ENCODE data around the gene RRP15. TPM values are rescaled to one million over a fixed set of nuclear protein-coding genes. Genes with fewer than 3 reads are reported as not detected.

Gene RRP15
- total and polyA plus RNA-seq, 2 of the 8 experiments (the other 6 are each of a cell fraction or from before 2014, with no cell fraction given), result 3.7 to 52.8 TPM

GRCh38 chr1:218284917-218285635 is at the start of gene RRP15 (continued):
- TF ChIP-seq, protein P1, sequence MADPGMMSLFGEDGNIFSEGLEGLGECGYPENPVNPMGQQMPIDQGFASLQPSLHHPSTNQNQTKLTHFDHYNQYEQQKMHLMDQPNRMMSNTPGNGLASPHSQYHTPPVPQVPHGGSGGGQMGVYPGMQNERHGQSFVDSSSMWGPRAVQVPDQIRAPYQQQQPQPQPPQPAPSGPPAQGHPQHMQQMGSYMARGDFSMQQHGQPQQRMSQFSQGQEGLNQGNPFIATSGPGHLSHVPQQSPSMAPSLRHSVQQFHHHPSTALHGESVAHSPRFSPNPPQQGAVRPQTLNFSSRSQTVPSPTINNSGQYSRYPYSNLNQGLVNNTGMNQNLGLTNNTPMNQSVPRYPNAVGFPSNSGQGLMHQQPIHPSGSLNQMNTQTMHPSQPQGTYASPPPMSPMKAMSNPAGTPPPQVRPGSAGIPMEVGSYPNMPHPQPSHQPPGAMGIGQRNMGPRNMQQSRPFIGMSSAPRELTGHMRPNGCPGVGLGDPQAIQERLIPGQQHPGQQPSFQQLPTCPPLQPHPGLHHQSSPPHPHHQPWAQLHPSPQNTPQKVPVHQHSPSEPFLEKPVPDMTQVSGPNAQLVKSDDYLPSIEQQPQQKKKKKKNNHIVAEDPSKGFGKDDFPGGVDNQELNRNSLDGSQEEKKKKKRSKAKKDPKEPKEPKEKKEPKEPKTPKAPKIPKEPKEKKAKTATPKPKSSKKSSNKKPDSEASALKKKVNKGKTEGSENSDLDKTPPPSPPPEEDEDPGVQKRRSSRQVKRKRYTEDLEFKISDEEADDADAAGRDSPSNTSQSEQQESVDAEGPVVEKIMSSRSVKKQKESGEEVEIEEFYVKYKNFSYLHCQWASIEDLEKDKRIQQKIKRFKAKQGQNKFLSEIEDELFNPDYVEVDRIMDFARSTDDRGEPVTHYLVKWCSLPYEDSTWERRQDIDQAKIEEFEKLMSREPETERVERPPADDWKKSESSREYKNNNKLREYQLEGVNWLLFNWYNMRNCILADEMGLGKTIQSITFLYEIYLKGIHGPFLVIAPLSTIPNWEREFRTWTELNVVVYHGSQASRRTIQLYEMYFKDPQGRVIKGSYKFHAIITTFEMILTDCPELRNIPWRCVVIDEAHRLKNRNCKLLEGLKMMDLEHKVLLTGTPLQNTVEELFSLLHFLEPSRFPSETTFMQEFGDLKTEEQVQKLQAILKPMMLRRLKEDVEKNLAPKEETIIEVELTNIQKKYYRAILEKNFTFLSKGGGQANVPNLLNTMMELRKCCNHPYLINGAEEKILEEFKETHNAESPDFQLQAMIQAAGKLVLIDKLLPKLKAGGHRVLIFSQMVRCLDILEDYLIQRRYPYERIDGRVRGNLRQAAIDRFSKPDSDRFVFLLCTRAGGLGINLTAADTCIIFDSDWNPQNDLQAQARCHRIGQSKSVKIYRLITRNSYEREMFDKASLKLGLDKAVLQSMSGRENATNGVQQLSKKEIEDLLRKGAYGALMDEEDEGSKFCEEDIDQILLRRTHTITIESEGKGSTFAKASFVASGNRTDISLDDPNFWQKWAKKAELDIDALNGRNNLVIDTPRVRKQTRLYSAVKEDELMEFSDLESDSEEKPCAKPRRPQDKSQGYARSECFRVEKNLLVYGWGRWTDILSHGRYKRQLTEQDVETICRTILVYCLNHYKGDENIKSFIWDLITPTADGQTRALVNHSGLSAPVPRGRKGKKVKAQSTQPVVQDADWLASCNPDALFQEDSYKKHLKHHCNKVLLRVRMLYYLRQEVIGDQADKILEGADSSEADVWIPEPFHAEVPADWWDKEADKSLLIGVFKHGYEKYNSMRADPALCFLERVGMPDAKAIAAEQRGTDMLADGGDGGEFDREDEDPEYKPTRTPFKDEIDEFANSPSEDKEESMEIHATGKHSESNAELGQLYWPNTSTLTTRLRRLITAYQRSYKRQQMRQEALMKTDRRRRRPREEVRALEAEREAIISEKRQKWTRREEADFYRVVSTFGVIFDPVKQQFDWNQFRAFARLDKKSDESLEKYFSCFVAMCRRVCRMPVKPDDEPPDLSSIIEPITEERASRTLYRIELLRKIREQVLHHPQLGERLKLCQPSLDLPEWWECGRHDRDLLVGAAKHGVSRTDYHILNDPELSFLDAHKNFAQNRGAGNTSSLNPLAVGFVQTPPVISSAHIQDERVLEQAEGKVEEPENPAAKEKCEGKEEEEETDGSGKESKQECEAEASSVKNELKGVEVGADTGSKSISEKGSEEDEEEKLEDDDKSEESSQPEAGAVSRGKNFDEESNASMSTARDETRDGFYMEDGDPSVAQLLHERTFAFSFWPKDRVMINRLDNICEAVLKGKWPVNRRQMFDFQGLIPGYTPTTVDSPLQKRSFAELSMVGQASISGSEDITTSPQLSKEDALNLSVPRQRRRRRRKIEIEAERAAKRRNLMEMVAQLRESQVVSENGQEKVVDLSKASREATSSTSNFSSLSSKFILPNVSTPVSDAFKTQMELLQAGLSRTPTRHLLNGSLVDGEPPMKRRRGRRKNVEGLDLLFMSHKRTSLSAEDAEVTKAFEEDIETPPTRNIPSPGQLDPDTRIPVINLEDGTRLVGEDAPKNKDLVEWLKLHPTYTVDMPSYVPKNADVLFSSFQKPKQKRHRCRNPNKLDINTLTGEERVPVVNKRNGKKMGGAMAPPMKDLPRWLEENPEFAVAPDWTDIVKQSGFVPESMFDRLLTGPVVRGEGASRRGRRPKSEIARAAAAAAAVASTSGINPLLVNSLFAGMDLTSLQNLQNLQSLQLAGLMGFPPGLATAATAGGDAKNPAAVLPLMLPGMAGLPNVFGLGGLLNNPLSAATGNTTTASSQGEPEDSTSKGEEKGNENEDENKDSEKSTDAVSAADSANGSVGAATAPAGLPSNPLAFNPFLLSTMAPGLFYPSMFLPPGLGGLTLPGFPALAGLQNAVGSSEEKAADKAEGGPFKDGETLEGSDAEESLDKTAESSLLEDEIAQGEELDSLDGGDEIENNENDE (IDR thresholded peaks at IDR 0.05; ENCODE audit: insufficient replicate concordance, low read length), result no peak
- TF ChIP-seq KDM4A (IDR thresholded peaks at IDR 0.05; ENCODE audit: low read depth, low read length, severe bottlenecking) (peak; percentile 88), RFX5 (IDR thresholded peaks at IDR 0.05; ENCODE audit: borderline replicate concordance, low read depth, low read length) (no peak), BCL11A (IDR thresholded peaks at IDR 0.05; ENCODE audit: low read depth in 2 of 2, low read length in 2 of 2) (no peak), CHD1 (IDR thresholded peaks at IDR 0.05; ENCODE audit: low read depth, low read length) (no peak), CBX8 (IDR thresholded peaks at IDR 0.05; ENCODE audit: borderline replicate concordance, low read depth, low read length) (no peak), SP1 (IDR thresholded peaks at IDR 0.05; ENCODE audit: low read depth, low read length) (peak; percentile 60; the same call in 1 of the 2 replicates), POLR2A (IDR thresholded peaks at IDR 0.05; ENCODE audit: control extremely low read depth in 1 of 2, low read depth in 2 of 2, low read length in 2 of 2) (peak in 1 of 2 experiments; percentile 88; a peak in 2 of 3 replicates), TCF12 (IDR thresholded peaks at IDR 0.05; ENCODE audit: low read depth, low read length) (no peak), TAF7 (optimal IDR thresholded peaks at IDR 0.05; ENCODE audit: borderline replicate concordance, low read depth, low read length) (peak; percentile 75)

All from H1 (cell line).